Stimulated activated CD8-positive, alpha-beta memory T cell treated with anti-CD3 and anti-CD28 coated beads, Interleukin-7, amount 100 ng/mL, for 4 hours (primary cell): Measurements from ENCODE around the gene CHM.
"Not testable (repeated sequence)": the region's sequence is repeated elsewhere in the genome, so short reads cannot be mapped to it uniquely, and the experiment has no call there.

ENCODE experiments used
- DNase-seq, 2 donors: peaks; one replicate each; pipeline ENCODE4 v3.0.0-alpha.2; 2020; ENCODE audit warnings: low read depth in 2 of 2

Gene CHM

DNA sequence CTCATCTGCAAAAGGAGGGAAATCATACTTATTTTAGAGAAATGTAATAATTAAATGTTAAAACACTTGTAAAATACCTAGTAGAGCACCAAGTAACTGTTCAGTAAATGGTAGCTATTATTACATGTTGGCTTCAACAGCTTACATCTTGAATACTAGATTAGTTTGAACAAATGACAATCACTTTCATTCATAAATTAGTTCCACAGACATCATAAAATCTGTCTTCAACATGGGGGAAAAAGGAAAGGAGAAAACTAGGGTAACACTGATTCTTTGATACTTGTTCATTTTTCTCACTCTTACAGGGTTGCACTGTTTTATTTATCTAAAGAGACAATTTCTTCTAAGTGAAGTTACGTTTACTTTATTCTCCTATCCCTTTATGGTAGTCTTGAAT is 51.7 kb downstream of the CHM start:
- no peak for DNase-seq

GRCh38 chrX:85994797-85995196 is 52.6 kb downstream of the CHM start:
- no peak for DNase-seq

GRCh38 chrX:85994228-85994627 is 53.1 kb downstream of the CHM start:
- DNase-seq, result no peak

DNA sequence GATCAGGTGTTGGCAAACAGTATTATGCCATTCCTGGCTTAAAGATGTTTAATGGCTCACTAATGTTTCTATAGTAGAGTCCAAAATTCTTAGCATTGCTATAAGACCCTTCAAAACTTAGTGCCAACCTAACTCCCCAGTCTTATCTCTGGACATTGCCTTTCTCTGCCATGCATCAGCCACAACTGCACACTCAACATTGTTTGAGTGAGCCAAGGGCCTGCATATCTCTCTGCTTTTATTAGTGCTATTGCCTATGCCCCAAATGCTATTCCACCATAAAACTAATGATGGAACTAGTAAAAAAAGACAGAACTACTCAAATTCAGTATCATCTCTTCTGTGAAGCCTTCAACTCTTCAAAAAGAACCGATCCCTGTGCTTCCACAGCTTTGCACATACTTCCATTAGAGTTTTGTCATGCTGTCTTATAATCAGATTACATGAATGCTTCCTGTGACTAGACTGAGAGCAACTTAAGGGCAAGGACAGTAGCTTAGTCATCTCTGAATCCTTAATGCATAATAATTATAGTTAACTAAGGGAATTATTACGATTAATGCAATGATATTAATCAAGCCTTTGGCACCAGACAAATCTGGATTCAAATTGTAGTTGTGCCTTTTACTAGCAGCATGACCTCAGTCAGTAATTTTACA is 53.7 kb downstream of the CHM start:
- DNase-seq, result no peak

GRCh38 chrX:85992811-85993229 is 54.5 kb downstream of the CHM start:
- no peak for DNase-seq

GRCh38 chrX:85988353-85988752 is 59.0 kb downstream of the CHM start:
- DNase-seq, result no peak

DNA sequence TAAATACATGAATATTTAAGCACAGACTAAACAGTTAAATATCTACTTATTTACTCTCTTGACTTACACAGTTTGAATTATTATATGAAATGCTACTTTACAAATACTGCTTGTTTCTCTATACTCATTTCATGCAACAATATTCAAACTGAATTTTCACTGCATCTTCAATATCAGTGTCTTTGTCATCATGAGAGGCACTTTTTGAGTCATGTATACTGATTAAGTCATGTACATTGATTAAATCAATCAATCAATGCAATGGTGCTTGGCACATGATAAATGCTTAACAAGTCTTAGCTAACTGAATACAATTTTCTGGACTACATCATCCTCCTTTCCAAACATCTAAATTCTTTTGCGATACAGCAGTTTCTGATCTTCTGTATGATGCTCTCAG is 67.1 kb downstream of the CHM start:
- DNase-seq, result no peak

- DNase-seq, result no peak
Measured at GRCh38 chrX:85977218-85977617, 70.1 kb downstream of the CHM start.

DNA sequence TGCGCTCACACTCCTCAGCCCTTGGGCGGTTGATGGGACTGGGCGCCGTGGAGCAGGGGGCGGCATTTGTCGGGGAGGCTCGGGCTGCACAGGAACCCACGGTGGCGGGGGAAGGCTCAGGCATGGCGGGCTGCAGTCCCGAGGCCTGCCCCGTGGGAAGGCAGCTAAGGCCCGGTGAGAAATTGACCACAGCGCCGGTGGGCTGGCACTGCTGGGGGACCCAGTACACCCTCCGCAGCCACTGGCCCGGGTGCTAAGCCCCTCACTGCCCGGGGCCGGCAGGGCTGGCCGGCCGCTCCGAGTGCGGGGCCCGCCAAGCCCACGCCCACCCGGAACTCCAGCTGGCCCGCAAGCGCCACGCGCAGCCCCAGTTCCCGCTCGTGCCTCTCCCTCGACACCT is 75.0 kb downstream of the CHM start:
- not testable (repeated sequence) for DNase-seq

DNA sequence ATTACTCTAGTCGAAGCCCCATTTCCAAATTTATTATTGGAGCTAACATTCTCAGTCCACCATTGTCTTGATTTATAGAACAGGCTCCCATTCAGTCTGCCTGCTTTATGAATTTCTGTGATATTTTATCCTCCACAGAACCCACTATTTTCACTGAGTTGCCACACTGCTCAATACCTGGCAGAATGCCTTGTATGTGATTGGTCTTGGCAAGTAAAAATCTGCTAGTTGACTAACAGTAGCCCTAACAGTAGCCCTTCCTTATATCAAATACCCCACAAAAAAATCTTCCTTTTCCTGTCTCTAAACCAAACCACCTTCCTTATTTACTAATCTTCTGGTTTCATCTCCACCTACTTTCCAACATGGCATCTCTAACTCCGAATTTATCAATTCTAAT is 82.6 kb downstream of the CHM start:
- DNase-seq, result no peak

DNA sequence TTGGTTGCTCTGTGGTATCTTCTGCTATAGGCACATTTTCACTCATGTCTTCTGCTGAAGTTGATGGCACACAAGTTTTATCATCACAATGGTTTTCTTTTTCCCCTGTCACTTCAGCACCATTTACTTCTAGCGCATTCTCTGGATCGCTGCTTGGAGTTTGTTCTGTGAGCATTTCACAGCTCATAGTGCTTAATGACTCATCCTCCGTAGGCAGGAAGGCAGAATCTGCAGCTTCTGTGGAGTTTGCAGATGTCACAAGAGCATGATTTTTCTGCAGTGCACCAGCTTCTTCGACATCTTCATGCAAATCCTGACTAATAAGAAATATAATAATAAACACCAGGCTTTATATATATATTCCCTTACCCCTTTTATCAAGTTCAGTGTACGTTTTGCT is 83.6 kb downstream of the CHM start:
- no peak for DNase-seq

DNA sequence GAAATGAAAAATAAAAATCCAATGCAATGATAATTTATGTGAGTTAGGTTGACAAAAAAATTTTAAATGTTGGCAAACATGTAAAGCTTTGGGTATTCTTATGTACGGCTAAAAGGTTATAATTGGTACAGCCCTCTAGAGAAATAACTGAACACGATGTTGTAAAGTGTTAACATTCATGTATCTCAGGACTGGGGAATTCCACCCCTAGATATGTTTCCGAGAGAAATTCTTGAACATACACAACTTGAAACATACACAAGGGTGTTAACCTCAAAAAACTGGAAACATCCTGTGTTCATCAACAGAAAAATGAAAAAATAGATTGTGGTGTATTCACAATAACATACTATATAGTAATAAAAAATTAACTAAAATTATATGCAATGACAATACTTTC is 91.8 kb downstream of the CHM start:
- DNase-seq, result no peak

DNA sequence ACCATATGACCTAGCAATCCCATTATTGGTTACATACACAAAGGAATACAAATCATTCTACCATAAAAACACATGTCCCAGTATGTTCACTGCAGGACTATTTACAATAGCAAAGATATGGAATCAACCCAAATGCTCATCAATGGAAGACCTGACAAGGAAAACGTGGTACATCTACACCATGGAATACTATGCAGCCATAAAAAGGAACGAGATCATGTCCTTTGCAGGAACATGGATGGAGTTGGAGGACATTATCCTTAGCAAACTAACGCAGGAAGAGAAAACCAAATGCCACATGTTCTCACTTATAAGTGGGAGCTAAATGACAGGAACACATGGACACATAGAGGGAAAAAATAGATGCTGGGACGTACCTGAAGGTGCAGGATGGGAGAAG is 102.6 kb downstream of the CHM start:
- not testable (repeated sequence) for DNase-seq

DNA sequence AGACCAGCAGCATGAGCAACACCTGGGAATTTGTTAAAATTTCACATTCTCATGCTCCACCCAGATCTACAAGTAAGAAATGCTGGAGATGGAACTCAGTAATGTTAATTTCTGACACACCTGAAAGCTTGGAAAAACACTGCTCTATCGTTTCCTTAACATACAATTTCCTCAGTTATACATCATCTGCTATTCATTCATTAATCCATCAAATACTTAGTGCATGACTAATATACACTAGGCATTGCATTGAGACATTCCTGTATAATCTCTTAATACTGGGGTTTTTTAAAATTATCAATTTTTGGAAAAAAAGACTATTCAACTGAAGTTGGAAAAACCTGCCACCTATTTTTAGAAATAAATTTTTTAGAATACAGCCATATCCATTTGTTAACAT is 106.1 kb downstream of the CHM start:
- DNase-seq, result no peak

GRCh38 chrX:85939942-85940341 is 107.4 kb downstream of the CHM start:
- DNase-seq, result not testable (repeated sequence)

- not testable (repeated sequence) for DNase-seq
Measured at GRCh38 chrX:85934399-85934798, 113.0 kb downstream of the CHM start.

GRCh38 chrX:85930099-85930498 is 117.3 kb downstream of the CHM start:
- no peak for DNase-seq

- DNase-seq, result no peak
Measured at GRCh38 chrX:85928606-85929005, 118.8 kb downstream of the CHM start.

DNA sequence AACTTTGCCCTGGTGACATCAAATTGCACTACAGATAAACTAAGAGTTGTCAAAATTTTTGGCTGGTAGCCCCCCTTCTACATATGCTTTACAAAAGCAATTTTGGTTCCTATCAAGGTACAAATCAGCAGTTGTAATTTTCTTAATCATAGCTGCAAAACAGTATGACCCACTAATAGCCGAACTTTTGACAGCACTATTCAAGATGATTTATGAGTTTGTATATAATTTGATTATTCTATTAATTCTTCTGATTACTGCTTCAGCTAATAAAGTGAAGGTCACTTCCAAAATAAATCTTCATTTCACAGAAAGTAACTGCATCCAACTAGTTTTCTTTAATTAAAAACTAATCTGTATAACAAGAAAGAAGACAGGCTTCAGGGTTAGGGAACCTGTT is 119.6 kb downstream of the CHM start:
- DNase-seq, result no peak

DNA sequence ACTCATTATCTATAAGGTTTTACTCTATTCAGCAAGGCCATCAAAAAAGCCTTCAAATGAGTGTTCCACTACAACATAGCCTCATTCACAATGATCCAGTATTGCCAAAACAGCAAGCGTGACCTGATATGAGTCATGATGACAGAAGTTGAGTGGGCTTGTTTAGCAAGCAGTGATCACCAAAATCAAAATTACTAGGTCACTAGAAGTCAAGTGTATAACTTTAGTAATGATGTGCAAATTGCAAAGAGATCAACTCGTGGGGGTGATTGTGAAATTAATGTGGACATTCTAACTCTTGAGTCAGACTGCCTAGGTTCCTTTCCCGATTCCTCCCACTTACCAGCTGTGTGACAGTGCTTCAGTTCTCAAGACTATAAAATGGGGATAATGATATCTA is 124.5 kb downstream of the CHM start:
- no peak for DNase-seq

DNA sequence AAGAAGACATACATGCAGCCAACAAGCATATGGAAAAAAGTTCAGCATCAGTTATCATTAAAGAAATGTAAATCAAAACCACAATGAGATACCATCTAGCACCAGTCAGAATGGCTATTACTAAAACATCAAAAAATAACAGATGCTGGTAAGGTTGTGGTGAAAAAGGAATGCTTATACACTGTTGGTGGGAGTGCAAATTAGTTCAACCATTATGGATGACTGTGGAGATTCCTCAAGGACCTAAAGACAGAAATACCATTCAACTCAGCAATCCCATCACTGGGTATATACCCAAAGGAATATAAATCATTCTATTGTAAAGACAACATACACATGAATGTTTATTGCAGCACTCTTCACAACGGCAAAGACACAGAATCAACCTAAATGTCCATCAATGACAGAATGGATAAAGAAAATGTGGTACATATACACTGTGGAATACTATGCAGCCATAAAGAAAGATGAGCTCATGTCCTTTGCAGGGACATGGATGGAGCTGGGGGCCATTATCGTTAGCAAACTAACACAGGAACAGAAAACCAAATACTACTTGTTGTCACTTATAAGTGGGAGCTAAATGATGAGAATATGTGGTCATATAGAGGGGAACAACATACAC is 130.6 kb downstream of the CHM start:
- not testable (repeated sequence) for DNase-seq

- no peak for DNase-seq
Measured at GRCh38 chrX:85914431-85914830, 132.9 kb downstream of the CHM start.

DNA sequence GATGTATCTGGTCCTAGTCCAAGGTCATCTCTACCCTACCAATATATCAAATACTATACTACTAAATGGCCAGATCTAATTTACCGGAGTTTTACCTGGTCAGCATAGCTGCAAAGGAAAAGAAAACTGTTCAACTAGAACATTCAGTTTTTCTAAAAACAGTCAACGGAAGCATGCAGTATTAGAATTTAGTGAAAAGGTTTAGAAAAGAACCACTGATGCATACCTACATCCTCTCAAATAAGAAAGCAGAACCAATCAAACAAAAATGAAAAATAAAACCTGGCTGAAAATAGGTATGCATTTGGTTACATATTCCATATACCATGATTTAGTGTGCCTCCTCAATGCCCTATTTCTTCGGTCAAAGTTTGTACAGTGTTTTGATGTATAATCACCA is 140.0 kb downstream of the CHM start:
- no peak for DNase-seq

GRCh38 chrX:85906399-85906798 is 141.0 kb downstream of the CHM start:
- no peak for DNase-seq
